OCI-LY3 (cell line): ENCODE results near the gene ZNF202.

Experiments used
- EZH2phosphoT487 ChIP-seq: fragments of 200-600 bp; shearing (Covaris generic); IDR thresholded peaks from 2 replicates; pipeline ENCODE4 v1.6.1; 2018; ENCODE audit warnings: antibody characterized with exemption, mixed run types, low read depth
- TF ChIP-seq, protein P1 (sequence below): fragments of 200-600, 300-600 bp; sonication (generic); IDR thresholded peaks from 2 replicates; pipeline ENCODE4 v1.5.1; 2014; ENCODE audit warnings: antibody characterized with exemption, low read length, low read depth

DNA sequence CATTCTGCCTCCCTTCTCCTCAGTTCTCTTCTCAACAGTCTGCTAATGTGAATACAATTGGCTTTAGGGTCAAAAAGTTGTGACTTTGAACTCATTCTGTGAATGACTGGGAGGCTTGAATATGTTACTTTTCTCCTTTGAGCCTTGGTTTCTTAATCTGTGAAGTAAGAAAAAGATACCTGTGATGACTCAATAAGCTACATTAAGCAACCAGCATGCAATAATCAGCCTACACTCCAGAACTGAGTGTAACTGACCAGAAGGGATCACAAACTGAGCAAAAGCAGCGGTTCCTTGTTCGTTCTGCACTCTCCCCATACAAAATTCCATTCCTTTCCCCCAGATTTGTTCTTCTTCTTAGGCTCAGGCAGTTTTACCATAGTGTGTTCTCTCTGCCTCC is 23.4 kb downstream of the ZNF202 start:
- TF ChIP-seq, protein P1, sequence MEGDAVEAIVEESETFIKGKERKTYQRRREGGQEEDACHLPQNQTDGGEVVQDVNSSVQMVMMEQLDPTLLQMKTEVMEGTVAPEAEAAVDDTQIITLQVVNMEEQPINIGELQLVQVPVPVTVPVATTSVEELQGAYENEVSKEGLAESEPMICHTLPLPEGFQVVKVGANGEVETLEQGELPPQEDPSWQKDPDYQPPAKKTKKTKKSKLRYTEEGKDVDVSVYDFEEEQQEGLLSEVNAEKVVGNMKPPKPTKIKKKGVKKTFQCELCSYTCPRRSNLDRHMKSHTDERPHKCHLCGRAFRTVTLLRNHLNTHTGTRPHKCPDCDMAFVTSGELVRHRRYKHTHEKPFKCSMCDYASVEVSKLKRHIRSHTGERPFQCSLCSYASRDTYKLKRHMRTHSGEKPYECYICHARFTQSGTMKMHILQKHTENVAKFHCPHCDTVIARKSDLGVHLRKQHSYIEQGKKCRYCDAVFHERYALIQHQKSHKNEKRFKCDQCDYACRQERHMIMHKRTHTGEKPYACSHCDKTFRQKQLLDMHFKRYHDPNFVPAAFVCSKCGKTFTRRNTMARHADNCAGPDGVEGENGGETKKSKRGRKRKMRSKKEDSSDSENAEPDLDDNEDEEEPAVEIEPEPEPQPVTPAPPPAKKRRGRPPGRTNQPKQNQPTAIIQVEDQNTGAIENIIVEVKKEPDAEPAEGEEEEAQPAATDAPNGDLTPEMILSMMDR: no peak
- TF ChIP-seq EZH2phosphoT487: no peak
